ENCODE results near the gene ATRIP.

Gene ATRIP

DNA sequence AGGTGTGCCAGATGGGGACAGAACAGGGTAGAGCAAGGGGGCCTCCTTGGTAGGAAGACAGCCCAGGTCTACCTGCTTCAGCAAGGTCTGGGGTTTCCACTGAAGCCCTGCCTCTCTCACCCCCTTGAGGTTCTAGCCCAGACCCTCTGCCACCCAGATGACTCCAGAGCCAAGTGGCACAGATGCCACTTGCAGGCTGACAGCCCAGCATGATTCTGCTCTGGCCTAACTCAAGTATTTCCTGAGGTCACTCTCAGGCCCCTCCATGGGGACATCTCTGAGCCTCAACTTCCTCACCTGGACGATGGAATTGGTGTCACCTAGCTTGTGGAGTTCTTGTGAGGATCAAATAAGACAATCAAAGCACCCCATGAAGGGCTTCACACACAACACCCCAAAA is 40.6 kb upstream of the ATRIP start:
- H3K9me3 Mint-ChIP-seq = no peaks in the 10 kb centered on the region
- no peaks in the 10 kb centered on the region for H3K36me3 Mint-ChIP-seq
- H3K27ac Mint-ChIP-seq = no peak overlapping the region
- H3K4me3 Mint-ChIP-seq = no peak overlapping the region
- H3K27me3 Mint-ChIP-seq = peaks cover under 1% of the 10 kb centered on the region in 2 donors
- ATAC-seq (replicated peaks) = no peak
- no peak for DNase-seq
- no peaks in the 10 kb centered on the region for H3K4me1 Mint-ChIP-seq

DNA sequence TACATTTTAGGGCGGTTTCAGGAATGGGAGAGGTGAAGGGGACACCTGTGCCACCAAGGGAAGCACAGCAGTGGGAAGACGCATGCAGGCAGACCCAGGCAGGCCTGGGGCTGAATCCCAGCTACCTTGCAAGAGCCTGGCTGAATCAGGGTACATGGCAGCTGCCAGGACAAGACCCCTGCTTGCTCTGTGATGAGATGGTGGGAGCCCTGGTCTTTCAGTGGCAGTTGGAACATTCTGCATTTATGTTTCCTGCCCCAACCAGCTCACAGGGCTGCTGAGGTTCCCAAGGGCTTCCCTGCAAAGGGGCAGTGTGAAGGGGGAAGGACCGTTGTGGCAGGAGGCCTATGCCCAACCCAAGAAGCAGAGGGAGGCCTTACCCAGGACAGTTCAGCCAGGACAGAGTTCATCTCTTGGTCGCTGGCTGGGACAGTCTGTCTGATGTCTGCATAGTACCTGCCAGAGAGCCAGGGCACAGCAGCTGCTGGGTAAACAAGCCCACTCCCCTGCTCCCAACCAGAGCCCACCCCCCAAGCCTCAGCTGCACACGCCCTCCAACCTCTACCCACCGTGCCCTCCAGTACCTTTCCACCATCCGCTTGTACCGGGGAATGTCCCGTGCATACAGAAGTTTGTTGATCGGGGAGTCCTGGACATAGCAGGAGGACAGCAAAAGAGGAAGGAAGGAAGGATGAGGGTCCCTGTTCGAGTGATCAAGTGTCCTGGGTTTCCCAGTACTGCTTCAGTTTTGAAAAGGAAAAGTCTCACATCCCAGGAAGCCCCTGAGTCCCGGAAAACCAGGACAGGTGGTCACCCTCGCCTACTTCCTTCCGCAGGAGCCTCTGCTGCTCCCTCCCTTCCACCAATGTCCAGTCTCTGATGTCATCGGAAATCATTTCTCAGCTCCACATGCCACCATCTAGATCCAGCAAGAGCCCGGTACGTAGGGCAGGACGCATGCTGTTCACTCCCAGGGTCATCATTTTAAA is 39.8 kb upstream of the ATRIP start:
- peak overlapping the region; percentile 44 for H3K27ac Mint-ChIP-seq

GRCh38 chr3:48407542-48408099 is 38.9 kb upstream of the ATRIP start:
- ATAC-seq (replicated peaks) = no peak
- Mint-ChIP-seq H3K27me3 (no peaks in the 10 kb centered on the region), H3K4me3 (no peak overlapping the region), H3K4me1 (no peaks in the 10 kb centered on the region), H3K36me3 (no peaks in the 10 kb centered on the region), H3K9me3 (no peaks in the 10 kb centered on the region), H3K27ac (no peak overlapping the region)
- DNase-seq = no peak

More for the DNA sequence above, 39.8 kb upstream of the ATRIP start:
- ATAC-seq (replicated peaks) (no peak), DNase-seq (no peak)
- Mint-ChIP-seq H3K4me1 (no peaks in the 10 kb centered on the region), H3K36me3 (no peaks in the 10 kb centered on the region), H3K4me3 (no peak overlapping the region), H3K9me3 (no peaks in the 10 kb centered on the region), H3K27me3 (no peaks in the 10 kb centered on the region)

GRCh38 chr3:48408823-48409281 is 37.7 kb upstream of the ATRIP start:
- H3K9me3 Mint-ChIP-seq = no peaks in the 10 kb centered on the region
- ATAC-seq (replicated peaks) (no peak), DNase-seq (no peak)
- H3K27ac Mint-ChIP-seq = no peak overlapping the region
- H3K4me3 Mint-ChIP-seq = no peak overlapping the region
- no peaks in the 10 kb centered on the region for H3K27me3 Mint-ChIP-seq
- H3K36me3 Mint-ChIP-seq = no peaks in the 10 kb centered on the region
- no peaks in the 10 kb centered on the region for H3K4me1 Mint-ChIP-seq

DNA sequence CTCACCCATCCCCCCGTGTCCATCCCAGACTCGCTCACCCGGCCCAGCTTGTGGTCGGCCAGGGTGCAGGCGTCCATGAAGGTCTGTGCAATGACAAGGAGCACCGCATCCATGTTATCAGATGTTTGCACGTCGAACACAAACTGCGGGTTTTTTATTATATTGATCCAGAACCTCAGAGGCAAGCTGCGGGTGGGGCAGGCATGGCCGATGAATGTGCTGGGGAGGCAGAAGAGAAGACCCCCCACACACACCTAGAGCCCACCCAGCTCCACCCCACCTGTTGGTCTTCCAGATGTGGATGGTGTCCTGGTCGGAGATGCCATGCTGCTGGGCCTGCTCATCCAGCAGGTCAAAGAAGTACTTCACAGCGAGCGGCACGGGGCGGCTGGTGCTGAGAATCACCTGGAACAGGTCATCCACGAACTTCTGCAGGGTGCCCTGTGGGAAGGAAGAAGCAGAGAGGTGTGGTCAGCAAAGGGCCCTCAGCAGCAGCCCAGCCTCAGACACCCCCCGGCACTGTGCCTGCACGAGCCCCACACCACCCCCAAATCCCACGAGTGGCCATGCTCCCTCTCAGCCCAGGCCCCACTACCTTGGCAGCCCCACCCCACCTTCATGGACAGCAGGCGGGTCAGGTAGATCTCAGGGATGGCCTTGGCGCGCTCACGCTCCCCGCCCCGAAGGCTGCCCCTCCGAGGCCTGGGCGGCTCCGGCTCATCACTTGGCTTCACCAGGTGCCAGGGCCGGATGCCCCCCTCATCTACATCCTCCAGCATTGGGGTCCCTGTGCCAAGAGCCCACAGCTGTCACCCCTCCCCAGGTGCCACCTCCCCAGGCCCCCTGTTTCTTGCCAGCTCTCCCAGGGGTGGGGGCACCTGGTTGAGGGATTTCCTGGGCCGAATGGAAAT is 37.0 kb upstream of the ATRIP start:
- H3K9me3 Mint-ChIP-seq = no peaks in the 10 kb centered on the region
- H3K27ac Mint-ChIP-seq = no peak overlapping the region
- no peaks in the 10 kb centered on the region for H3K4me1 Mint-ChIP-seq
- ATAC-seq (replicated peaks) = no peak
- H3K27me3 Mint-ChIP-seq = no peaks in the 10 kb centered on the region
- H3K36me3 Mint-ChIP-seq = no peaks in the 10 kb centered on the region
- DNase-seq = no peak
- no peak overlapping the region for H3K4me3 Mint-ChIP-seq

GRCh38 chr3:48410205-48411040 is 36.1 kb upstream of the ATRIP start:
- Mint-ChIP-seq H3K4me3 (no peak overlapping the region), H3K9me3 (no peaks in the 10 kb centered on the region), H3K27me3 (no peaks in the 10 kb centered on the region), H3K36me3 (no peaks in the 10 kb centered on the region), H3K4me1 (no peaks in the 10 kb centered on the region), H3K27ac (no peak overlapping the region)
- no peak for DNase-seq
- no peak for ATAC-seq (replicated peaks)

DNA sequence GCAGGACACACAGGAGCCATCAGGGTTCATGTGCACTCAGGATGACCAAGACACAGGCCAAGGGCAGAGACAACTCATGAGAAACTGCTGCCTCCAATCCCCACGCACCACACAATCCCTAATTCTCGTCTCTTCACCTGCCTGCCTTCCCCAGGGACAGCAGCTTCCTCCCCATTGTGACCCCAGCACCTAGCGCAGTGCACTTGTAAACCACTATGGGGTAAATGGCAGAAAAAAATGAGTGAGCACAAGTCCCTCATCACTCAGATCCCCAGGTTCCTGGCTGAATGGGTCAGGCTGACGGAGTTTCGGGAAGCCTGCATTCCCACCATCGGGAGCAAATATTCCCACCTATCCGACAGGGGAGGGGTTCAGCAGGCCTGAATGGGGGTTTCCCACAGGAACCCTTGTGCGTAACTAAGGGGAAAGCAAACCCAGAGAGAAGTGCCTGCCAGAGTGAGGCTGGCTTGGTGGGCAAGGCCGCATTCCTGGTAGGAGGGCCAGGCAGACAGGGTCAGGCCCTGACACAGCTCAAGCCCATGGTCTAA is 35.4 kb upstream of the ATRIP start:
- Mint-ChIP-seq H3K27ac (no peak overlapping the region), H3K4me3 (no peak overlapping the region), H3K36me3 (no peaks in the 10 kb centered on the region), H3K27me3 (no peaks in the 10 kb centered on the region), H3K4me1 (no peaks in the 10 kb centered on the region), H3K9me3 (no peaks in the 10 kb centered on the region)
- ATAC-seq (replicated peaks) (no peak), DNase-seq (no peak)

DNA sequence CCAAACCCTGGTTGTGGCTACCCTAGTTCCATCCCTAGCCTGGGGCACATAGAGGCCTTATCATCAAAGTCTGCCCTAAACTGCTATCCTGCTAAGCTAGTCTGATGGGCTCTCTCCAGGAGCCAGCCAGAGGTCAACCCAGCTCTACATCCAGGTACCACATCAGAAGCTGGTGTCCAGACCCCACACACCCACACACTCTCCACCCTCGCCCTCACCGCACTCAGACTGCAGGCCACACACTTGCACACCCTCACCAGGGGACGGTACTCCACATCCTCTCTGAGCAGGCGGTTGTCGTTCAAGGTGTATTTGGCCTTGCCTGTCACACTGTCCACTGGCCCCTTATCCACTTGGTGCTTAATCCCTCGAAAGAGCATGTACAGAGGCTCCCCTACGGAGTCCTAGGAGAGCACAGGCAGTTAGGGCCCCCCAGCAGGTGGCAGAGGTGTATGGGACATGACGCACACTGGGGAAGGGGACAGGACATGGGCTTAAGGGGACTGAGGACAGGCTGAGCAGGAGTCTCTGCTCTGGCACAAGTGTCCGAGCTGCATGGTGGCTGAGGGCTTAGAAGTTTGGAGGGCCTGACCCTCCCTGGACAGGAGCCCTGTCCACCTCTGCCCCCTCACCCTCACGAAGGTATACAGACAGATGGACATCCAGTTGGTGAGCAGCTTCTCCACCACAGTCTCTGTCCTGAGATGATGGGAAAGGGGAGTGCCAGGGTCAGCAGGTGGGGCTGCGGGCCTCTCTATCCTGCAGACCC is 34.7 kb upstream of the ATRIP start:
- Mint-ChIP-seq H3K4me3 (no peak overlapping the region), H3K9me3 (no peaks in the 10 kb centered on the region), H3K27ac (no peak overlapping the region), H3K36me3 (no peaks in the 10 kb centered on the region), H3K27me3 (no peaks in the 10 kb centered on the region), H3K4me1 (no peaks in the 10 kb centered on the region)
- no peak for ATAC-seq (replicated peaks)
- no peak for DNase-seq

DNA sequence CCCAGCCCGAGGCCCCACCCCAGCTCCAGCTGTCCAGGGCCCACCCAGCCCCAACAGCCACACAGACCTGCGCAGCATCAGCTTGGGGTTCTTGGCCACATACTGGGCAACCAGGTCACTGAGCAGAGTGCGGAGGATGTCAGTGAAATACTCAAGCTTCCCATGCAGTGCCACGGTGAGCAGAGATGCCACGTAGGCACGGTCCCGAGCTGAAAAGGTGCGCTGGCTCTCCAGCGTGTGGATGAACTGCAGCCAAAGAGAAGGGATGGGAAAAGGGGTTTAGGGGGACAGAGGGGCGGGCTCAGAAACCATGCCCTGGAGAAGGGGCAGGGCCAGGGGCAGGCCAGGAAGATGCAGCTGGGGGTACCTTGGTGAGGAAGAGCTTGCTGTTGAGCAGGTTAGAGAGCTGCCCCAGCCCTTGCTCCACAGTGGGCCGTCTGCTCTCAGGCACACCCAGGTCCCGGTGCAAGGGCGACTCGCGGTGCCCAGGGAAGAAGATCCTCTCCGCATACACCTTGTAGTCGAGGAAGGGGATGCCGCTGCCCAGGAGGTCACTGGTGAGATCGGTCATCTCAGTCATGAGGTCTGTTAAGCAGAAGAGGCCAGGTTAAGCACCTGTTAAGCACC is 34.0 kb upstream of the ATRIP start:
- no peak for DNase-seq
- Mint-ChIP-seq H3K27me3 (no peaks in the 10 kb centered on the region), H3K36me3 (no peaks in the 10 kb centered on the region), H3K4me1 (no peaks in the 10 kb centered on the region), H3K4me3 (no peak overlapping the region), H3K9me3 (no peaks in the 10 kb centered on the region), H3K27ac (no peak overlapping the region)
- no peak for ATAC-seq (replicated peaks)

GRCh38 chr3:48413086-48413485 is 33.5 kb upstream of the ATRIP start:
- Mint-ChIP-seq H3K9me3 (no peaks in the 10 kb centered on the region), H3K4me1 (no peaks in the 10 kb centered on the region), H3K36me3 (no peaks in the 10 kb centered on the region), H3K4me3 (no peak overlapping the region), H3K27ac (no peak overlapping the region), H3K27me3 (no peaks in the 10 kb centered on the region)
- no peak for ATAC-seq (replicated peaks)
- no peak for DNase-seq

DNA sequence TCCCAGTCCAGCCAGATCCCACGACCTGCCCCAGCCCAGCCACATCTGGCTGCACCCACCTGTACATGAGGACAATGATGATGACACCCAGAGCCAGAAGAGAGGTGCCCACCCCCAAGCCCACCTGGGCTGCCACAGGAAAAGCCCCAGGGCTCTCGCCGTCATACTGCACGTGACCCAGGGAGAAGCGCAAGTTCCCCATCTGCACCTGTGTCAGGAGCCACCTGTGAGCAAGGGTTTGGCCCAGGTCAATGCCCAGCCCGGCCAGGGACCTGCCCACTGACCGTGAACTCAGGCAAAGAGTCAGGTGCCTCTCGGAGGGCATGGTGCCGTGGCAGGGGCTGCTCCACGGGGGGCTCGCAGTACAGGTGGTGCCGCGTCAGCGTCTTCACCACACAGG is 32.9 kb upstream of the ATRIP start:
- Mint-ChIP-seq H3K4me1 (no peaks in the 10 kb centered on the region), H3K36me3 (no peaks in the 10 kb centered on the region), H3K27me3 (no peaks in the 10 kb centered on the region), H3K4me3 (no peak overlapping the region), H3K27ac (no peak overlapping the region), H3K9me3 (no peaks in the 10 kb centered on the region)
- DNase-seq (no peak), ATAC-seq (replicated peaks) (no peak)

GRCh38 chr3:48414376-48415250 is 31.9 kb upstream of the ATRIP start:
- Mint-ChIP-seq H3K27me3 (no peaks in the 10 kb centered on the region), H3K4me1 (no peaks in the 10 kb centered on the region), H3K27ac (no peak overlapping the region), H3K9me3 (no peaks in the 10 kb centered on the region), H3K36me3 (no peaks in the 10 kb centered on the region), H3K4me3 (no peak overlapping the region)
- no peak for ATAC-seq (replicated peaks)
- no peak for DNase-seq

All from stimulated activated naive B cell treated with anti-CD40 and anti-IgM and Interleukin-4, amounts not matched to agents 10 μg/mL and 1 μg/mL and 100 μg/mL, for 72 hours (primary cell).